SK-N-SH (cell line): Measurements from ENCODE around the gene RASGRF2. TPM values are rescaled to one million over a fixed set of nuclear protein-coding genes. Genes with fewer than 3 reads are reported as not detected.

ENCODE experiments used
- CTCF ChIA-PET: fragments of 300-600, 350-600 bp; formaldehyde crosslinking; extraction: SDS; loops from one replicate; lab custom pipeline; 2021; lab: Yijun Ruan, JAX
- POLR2A ChIA-PET: fragments of 350-600 bp; sonication (Branson Sonifier 250); formaldehyde crosslinking; extraction: SDS; loops from one replicate; lab custom pipeline; 2020; ENCODE audit warnings: antibody characterized with exemption, inconsistent platforms; lab: Yijun Ruan, JAX
- DNase-seq: peaks from one replicate; pipeline ENCODE4 v3.0.0; 2012
- H2AFZ ChIP-seq: fragments of 200-600 bp; sonication (generic); 2 replicates; pipeline ENCODE4 v1.8.1; 2016; ENCODE audit warnings: antibody characterized with exemption, mild to moderate bottlenecking, low read depth
- H3F3A ChIP-seq: fragments of 200-600 bp; sonication (generic); replicated peaks from 2 replicates; pipeline ENCODE3; 2016; ENCODE audit warnings: antibody characterized with exemption, mild to moderate bottlenecking; ENCODE audit not compliant: insufficient read depth
- H3K27ac ChIP-seq, 2 experiments: fragments of 200-500 bp in 1 of 2; fragments of 200-600 bp in 1 of 2; sonication (Bioruptor generic) in 1 of 2; sonication (generic), shearing (Covaris generic) in 1 of 2; 2 replicates each; pipeline versions ENCODE4 v1.5.1 to v1.6.1; 2014 to 2016; ENCODE audit warnings: low read depth in 2 of 2, inconsistent platforms in 1 of 2, low read length in 1 of 2, mild to moderate bottlenecking in 1 of 2, mixed read lengths in 1 of 2
- H3K27me3 ChIP-seq: fragments of 200-600 bp; sonication (generic), shearing (Covaris generic); 2 replicates; pipeline ENCODE4 v1.6.1; 2016; ENCODE audit warnings: mixed run types; ENCODE audit not compliant: insufficient read depth
- H3K36me3 ChIP-seq, 2 experiments: fragments of 200-500 bp in 1 of 2; fragments of 200-600 bp in 1 of 2; sonication (Bioruptor generic) in 1 of 2; sonication (generic) in 1 of 2; replicated peaks in 1 of 2; 2 replicates each; pipeline versions ENCODE3 to v1.5.1; 2014 to 2016; ENCODE audit warnings: low read length in 1 of 2, mild to moderate bottlenecking in 1 of 2; ENCODE audit not compliant: insufficient read depth in 2 of 2, control insufficient read depth in 1 of 2
- H3K4me1 ChIP-seq, 2 experiments: fragments of 200-500 bp in 1 of 2; fragments of 200-600 bp in 1 of 2; sonication (Bioruptor generic) in 1 of 2; sonication (generic), shearing (Covaris generic) in 1 of 2; 2 replicates each; pipeline versions ENCODE4 v1.5.1 to v1.6.1; 2014 to 2016; ENCODE audit warnings: low read depth in 1 of 2, low read length in 1 of 2, mixed run types in 1 of 2; ENCODE audit not compliant: insufficient read depth in 2 of 2, control insufficient read depth in 1 of 2
- H3K4me2 ChIP-seq: fragments of 200-600 bp; sonication (generic), shearing (Covaris generic); 2 replicates; pipeline ENCODE4 v1.6.1; 2017; ENCODE audit warnings: mixed run types
- H3K4me3 ChIP-seq, 2 experiments: fragments of 200-500 bp in 1 of 2; fragments of 200-600 bp in 1 of 2; sonication (Bioruptor generic) in 1 of 2; sonication (generic), shearing (Covaris generic) in 1 of 2; 2 replicates each; pipeline versions ENCODE4 v1.5.1 to v1.8.1; 2014 to 2016; ENCODE audit warnings: low read depth in 2 of 2, inconsistent platforms in 1 of 2, low read length in 1 of 2, mild to moderate bottlenecking in 1 of 2, mixed read lengths in 1 of 2, moderate library complexity in 1 of 2
- H3K79me2 ChIP-seq: fragments of 200-600 bp; sonication (generic); 2 replicates; pipeline ENCODE4 v1.8.1; 2017; ENCODE audit warnings: mild to moderate bottlenecking; ENCODE audit not compliant: insufficient read depth
- H3K9ac ChIP-seq: fragments of 200-600 bp; sonication (generic); 2 replicates; pipeline ENCODE4 v1.6.1; 2017; ENCODE audit warnings: mixed run types
- H3K9me2 ChIP-seq: fragments of 200-600 bp; sonication (generic); 2 replicates; pipeline ENCODE4 v1.6.1; 2017; ENCODE audit warnings: mixed run types
- H3K9me3 ChIP-seq: fragments of 200-600 bp; sonication (generic); 2 replicates; pipeline ENCODE4 v1.6.1; 2017; ENCODE audit warnings: mixed run types, mild to moderate bottlenecking, moderate library complexity
- H4K20me1 ChIP-seq: fragments of 200-600 bp; sonication (generic); 2 replicates; pipeline ENCODE4 v1.6.1; 2017; ENCODE audit warnings: mild to moderate bottlenecking, mixed run types; ENCODE audit not compliant: insufficient read depth
- CTCF ChIP-seq: fragments of 200-600 bp; sonication (generic); IDR thresholded peaks from 2 replicates; pipeline ENCODE4 v1.6.1; 2017; ENCODE audit warnings: antibody characterized with exemption, mild to moderate bottlenecking, moderate library complexity
- EZH2phosphoT487 ChIP-seq: fragments of 200-600 bp; sonication (generic); IDR thresholded peaks from 2 replicates; pipeline ENCODE4 v1.6.1; 2017; ENCODE audit warnings: low read depth, mixed run types, mild to moderate bottlenecking, antibody characterized with exemption, moderate library complexity, borderline replicate concordance
- GABPA ChIP-seq: IDR thresholded peaks from 2 replicates; pipeline ENCODE4 v1.4.0; 2012; ENCODE audit warnings: low read depth, mild to moderate bottlenecking
- IRF3 ChIP-seq: fragments of 150-350 bp; IDR thresholded peaks from 2 replicates; pipeline ENCODE4 v1.6.1; 2016; ENCODE audit warnings: mild to moderate bottlenecking, low read depth, low read length
- MXI1 ChIP-seq: IDR thresholded peaks from 2 replicates; pipeline ENCODE4 v1.6.1; 2012; ENCODE audit warnings: mild to moderate bottlenecking, low read depth, low read length, improper control_type of control experiment
- NRF1 ChIP-seq: IDR thresholded peaks from 2 replicates; pipeline ENCODE4 v1.6.1; 2012; ENCODE audit warnings: low read depth, mild to moderate bottlenecking, low read length
- POLR2AphosphoS5 ChIP-seq: IDR thresholded peaks from 2 replicates; pipeline ENCODE4 v1.6.1; 2012; ENCODE audit warnings: low read depth, low read length
- RAD21 ChIP-seq: IDR thresholded peaks from 2 replicates; pipeline ENCODE4 v1.6.1; 2012; ENCODE audit warnings: mild to moderate bottlenecking, low read length
- RCOR1 ChIP-seq: fragments of 150-350 bp; IDR thresholded peaks from 2 replicates; pipeline ENCODE4 v1.6.1; 2017; ENCODE audit warnings: antibody characterized with exemption, low read length
- SIN3A ChIP-seq: IDR thresholded peaks from 2 replicates; pipeline ENCODE4 v1.6.1; 2012; ENCODE audit warnings: low read depth, mild to moderate bottlenecking, low read length, moderate library complexity, borderline replicate concordance
- TAF1 ChIP-seq: IDR thresholded peaks from 2 replicates; pipeline ENCODE4 v1.6.1; 2012; ENCODE audit warnings: low read depth, mild to moderate bottlenecking, low read length, moderate library complexity, borderline replicate concordance
- USF2 ChIP-seq: fragments of 150-350 bp; IDR thresholded peaks from 2 replicates; pipeline ENCODE4 v1.6.1; 2017; ENCODE audit warnings: antibody characterized with exemption, low read length, low read depth, borderline replicate concordance
- YY1 ChIP-seq: IDR thresholded peaks from 2 replicates; pipeline ENCODE4 v1.4.0; 2012; ENCODE audit warnings: low read depth, mild to moderate bottlenecking
- WGBS: methylation state at CpG from one replicate; pipeline ENCODE4 v1.1.6; 2017; ENCODE audit warnings: low lambda C conversion rate; 5-methylcytosine and 5-hydroxymethylcytosine counted together
- polyA plus RNA-seq, 3 experiments: library from polyadenylated mRNA; depleted of rRNA; stranded (reverse); fragments of >200 nt; gene quantifications; 2 replicates each; pipeline ENCODE4 v1.2.3, GENCODE V29; 2012
- TF ChIP-seq, protein P1 (sequence below): IDR thresholded peaks from 2 replicates; pipeline ENCODE4 v1.4.0; 2012; ENCODE audit warnings: low read depth

RASGRF2 gene
- polyA plus RNA-seq, 1 of the 3 experiments (the other 2 are of a cell fraction) = under 0.01 TPM

- POLR2A ChIA-PET = no interaction called here
- TF ChIP-seq POLR2AphosphoS5 (no peak), YY1 (no peak), RAD21 (no peak)
- TF ChIP-seq, protein P1, sequence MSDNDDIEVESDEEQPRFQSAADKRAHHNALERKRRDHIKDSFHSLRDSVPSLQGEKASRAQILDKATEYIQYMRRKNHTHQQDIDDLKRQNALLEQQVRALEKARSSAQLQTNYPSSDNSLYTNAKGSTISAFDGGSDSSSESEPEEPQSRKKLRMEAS = no peak
These were observed 98.0 kb downstream of the RASGRF2 start for GRCh38 chr5:81058121-81058520.

GRCh38 chr5:81065492-81065891 lies 105.3 kb downstream of the RASGRF2 start:
- Histone ChIP-seq H3K9ac (no peak overlapping the region), H3F3A (no peaks in the 10 kb centered on the region), H3K4me1 (no peaks in the 10 kb centered on the region), H3K4me2 (no peak overlapping the region), H3K36me3 (no peaks in the 10 kb centered on the region), H3K9me3 (no peaks in the 10 kb centered on the region), H3K79me2 (no peaks in the 10 kb centered on the region), H3K4me3 (no peak overlapping the region), H2AFZ (no peak overlapping the region), H4K20me1 (no peaks in the 10 kb centered on the region), H3K27me3 (no peaks in the 10 kb centered on the region), H3K9me2 (no peaks in the 10 kb centered on the region), H3K27ac (no peak overlapping the region)
- 45% methylated on average over 3 of the region's 3 CpGs for WGBS
- TF ChIP-seq GABPA (no peak), POLR2AphosphoS5 (no peak), IRF3 (no peak)
- no peak for DNase-seq
- ChIA-PET CTCF (no interaction called here), POLR2A (no interaction called here)

More at GRCh38 chr5:81058121-81058520, 98.0 kb downstream of the RASGRF2 start:
- Histone ChIP-seq H3K9ac (no peak overlapping the region), H3K4me2 (no peak overlapping the region), H3K9me3 (no peaks in the 10 kb centered on the region), H3K27ac (no peak overlapping the region), H4K20me1 (no peaks in the 10 kb centered on the region), H2AFZ (no peak overlapping the region), H3F3A (no peaks in the 10 kb centered on the region), H3K79me2 (no peaks in the 10 kb centered on the region), H3K27me3 (no peaks in the 10 kb centered on the region), H3K4me3 (no peak overlapping the region), H3K4me1 (no peaks in the 10 kb centered on the region), H3K9me2 (no peaks in the 10 kb centered on the region), H3K36me3 (no peaks in the 10 kb centered on the region)
- CTCF ChIA-PET = interaction anchor here (0.6 kb wide), 1 partner anchor 383 kb away, joined by 3 read pairs; no protein-coding TSS in a partner anchor
- 62% methylated on average over 1 of the region's 1 CpG for WGBS
- DNase-seq = no peak

DNA sequence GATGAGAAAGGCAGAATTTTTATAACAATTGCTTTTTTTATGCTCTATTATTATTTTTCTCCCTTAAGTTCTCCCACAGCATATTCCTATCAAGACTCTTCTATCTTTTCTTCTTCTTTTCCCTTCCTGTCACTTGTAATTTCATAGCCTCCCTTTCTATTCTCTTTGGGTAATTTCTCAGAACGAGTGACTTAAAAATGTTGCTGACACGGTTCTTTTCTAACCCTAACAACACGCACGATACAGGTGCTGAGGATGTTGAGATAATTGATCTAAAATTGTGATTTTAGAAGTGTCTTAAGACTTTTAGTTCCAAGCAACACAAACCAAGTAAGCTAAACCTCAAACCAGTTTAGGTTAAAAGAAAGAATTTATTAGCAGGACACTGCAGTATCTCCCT lies 105.9 kb downstream of the RASGRF2 start:
- WGBS = 82% methylated on average over 4 of the region's 4 CpGs
- CTCF ChIA-PET = no interaction called here
- Histone ChIP-seq H3K9ac (no peak overlapping the region), H3K27me3 (no peaks in the 10 kb centered on the region), H3K79me2 (no peaks in the 10 kb centered on the region), H3K9me2 (no peaks in the 10 kb centered on the region), H3K4me1 (no peaks in the 10 kb centered on the region), H3K36me3 (no peaks in the 10 kb centered on the region), H3F3A (no peaks in the 10 kb centered on the region), H3K9me3 (no peaks in the 10 kb centered on the region), H3K4me3 (no peak overlapping the region), H4K20me1 (no peaks in the 10 kb centered on the region), H2AFZ (no peak overlapping the region), H3K4me2 (no peak overlapping the region), H3K27ac (no peak overlapping the region)
- TF ChIP-seq CTCF = no peak
- TF ChIP-seq GABPA = no peak
- no peak for TF ChIP-seq USF2
- TF ChIP-seq YY1 = no peak
- TF ChIP-seq NRF1 = no peak
- TF ChIP-seq TAF1 = no peak
- TF ChIP-seq MXI1 = no peak
- TF ChIP-seq POLR2AphosphoS5 = no peak
- no peak for TF ChIP-seq SIN3A
- TF ChIP-seq RCOR1 = no peak
- TF ChIP-seq IRF3 = no peak
- TF ChIP-seq EZH2phosphoT487 = no peak
- POLR2A ChIA-PET = no interaction called here
- DNase-seq = no peak
